ENCODE data around the gene DTD2.

DNA sequence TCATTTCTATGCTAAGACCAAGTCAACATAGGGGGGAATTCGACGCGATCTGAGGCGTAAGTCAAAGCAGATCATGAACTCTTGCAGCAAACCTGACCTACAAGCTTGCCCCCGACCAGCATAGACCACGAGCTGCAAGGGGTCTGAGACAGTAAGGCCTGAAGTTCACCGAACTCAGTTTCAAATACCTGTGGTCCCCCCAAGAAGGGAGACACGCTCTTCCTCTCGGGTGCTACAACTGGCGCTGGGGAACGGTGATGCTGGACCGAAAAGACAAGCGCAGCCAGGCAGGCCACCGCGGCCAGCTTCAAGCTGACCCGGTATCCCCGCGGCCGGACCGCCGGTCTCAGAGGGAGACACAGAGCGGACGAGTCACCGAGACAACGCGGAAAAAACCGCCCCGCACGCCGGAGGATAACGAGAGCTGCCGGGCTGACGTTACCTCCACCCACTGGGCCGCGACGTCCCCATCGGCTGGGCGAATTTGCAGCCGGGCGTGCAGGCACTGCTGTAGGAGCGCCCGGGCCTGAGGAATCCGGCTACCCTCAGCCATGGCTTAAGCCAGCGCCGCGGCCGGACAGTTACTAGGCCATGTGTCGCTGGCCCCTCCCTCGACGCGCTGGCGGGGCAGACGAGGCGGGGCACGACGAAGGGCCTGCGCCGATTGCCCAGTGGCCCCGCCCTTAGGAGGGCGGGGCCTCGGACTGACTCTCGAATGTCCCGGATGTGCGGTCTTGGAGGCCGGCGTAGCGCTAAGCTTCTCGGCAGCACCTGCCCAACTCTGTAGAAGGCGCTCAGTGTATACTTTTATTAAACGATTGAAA lies at the start of gene DTD2:
- TF ChIP-seq CTCF (IDR thresholded peaks at IDR 0.05; ENCODE audit: low read depth, low read length, missing input control) = no peak
- TF ChIP-seq FOXA1 (IDR thresholded peaks at IDR 0.05) = no peak
- TF ChIP-seq ATF3 (IDR thresholded peaks at IDR 0.05) = no peak
- TF ChIP-seq RAD21 (IDR thresholded peaks at IDR 0.05) = peak in 1 of 2 donors; percentile 30
- no peak for TF ChIP-seq GABPA (IDR thresholded peaks at IDR 0.05 in 1 of 2, conservative IDR thresholded peaks at IDR 0.05 in 1 of 2)
- peak; percentile 96 for TF ChIP-seq YY1 (IDR thresholded peaks at IDR 0.05)
- peak; percentile 33 for TF ChIP-seq NR2F2 (IDR thresholded peaks at IDR 0.05)
- peak; percentile 84 for TF ChIP-seq TAF1 (conservative IDR thresholded peaks at IDR 0.05)
- TF ChIP-seq REST (IDR thresholded peaks at IDR 0.05) = peak; percentile 94
- TF ChIP-seq, protein P1, sequence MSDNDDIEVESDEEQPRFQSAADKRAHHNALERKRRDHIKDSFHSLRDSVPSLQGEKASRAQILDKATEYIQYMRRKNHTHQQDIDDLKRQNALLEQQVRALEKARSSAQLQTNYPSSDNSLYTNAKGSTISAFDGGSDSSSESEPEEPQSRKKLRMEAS (IDR thresholded peaks at IDR 0.05) = peak; percentile 70
- peak in 1 of 2 donors; percentile 23 for TF ChIP-seq JUND (IDR thresholded peaks at IDR 0.05)

All from liver (tissue), 3 donors.